ENCODE data around the gene MAP2K3.

MAP2K3 gene

DNA sequence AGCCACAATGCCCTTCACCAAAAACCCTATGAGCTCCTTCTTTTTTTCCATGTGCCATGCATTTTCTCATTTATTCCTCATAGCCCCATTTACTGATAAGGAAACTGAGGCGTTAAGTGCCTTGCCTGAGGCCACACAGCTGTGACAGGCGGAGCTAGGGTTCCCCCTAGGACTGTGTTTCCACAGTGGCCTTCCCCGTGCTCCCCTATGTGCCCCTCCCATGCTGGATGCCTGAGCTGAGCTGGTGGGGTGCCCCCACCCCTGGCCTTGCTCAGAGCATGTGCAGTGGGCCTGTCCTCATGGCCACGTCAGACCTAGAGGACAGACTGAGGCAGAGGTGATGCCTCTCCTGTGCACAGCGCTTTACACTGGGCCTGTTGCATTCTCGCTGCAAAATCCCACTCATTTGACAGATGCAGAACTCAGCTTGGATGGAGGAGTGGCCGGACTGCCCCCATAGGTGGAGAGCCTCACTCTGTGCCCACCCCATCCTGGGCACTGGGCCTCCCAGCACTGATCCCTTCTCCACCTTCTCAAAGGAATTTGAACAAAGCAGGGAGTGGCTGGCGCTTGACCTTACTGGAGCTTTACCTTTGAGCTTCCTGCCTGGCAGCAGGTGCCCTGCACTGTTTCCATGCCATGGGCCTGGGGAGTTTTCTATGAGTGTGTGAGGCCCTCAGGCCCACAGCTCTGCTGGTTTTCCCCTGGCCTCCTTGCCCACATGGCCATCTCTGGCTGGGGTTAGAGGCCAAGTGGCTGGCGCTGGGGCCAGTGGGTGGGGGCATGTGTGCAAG lies 2.6 kb downstream of the MAP2K3 start:
- H3K27me3 ChIP-seq (ENCODE audit: insufficient read depth, low read depth) = no peaks in the 10 kb centered on the region
- no peak overlapping the region for H3K4me3 ChIP-seq (IDR thresholded peaks at IDR 0.05; ENCODE audit: insufficient read depth, low read depth, low read length)
- TF ChIP-seq, protein P1, sequence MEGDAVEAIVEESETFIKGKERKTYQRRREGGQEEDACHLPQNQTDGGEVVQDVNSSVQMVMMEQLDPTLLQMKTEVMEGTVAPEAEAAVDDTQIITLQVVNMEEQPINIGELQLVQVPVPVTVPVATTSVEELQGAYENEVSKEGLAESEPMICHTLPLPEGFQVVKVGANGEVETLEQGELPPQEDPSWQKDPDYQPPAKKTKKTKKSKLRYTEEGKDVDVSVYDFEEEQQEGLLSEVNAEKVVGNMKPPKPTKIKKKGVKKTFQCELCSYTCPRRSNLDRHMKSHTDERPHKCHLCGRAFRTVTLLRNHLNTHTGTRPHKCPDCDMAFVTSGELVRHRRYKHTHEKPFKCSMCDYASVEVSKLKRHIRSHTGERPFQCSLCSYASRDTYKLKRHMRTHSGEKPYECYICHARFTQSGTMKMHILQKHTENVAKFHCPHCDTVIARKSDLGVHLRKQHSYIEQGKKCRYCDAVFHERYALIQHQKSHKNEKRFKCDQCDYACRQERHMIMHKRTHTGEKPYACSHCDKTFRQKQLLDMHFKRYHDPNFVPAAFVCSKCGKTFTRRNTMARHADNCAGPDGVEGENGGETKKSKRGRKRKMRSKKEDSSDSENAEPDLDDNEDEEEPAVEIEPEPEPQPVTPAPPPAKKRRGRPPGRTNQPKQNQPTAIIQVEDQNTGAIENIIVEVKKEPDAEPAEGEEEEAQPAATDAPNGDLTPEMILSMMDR (conservative IDR thresholded peaks at IDR 0.05; ENCODE audit: low read depth, low read length) = 0 out of 2 replicates have a peak, but pooled peaks have one; percentile 11
- no peaks in the 10 kb centered on the region for H3K36me3 ChIP-seq (ENCODE audit: insufficient read depth)
- peaks cover 20% of the 10 kb centered on the region for H3K4me1 ChIP-seq (ENCODE audit: low read depth, poor library complexity, severe bottlenecking)
- no peak overlapping the region for H2AFZ ChIP-seq (ENCODE audit: low read depth)
- H3K27ac ChIP-seq = peak overlapping the region; percentile 89
- H3K79me2 ChIP-seq (ENCODE audit: insufficient read depth, low read depth) = peaks cover 69% of the 10 kb centered on the region
- peak overlapping the region; percentile 83 for H3K9ac ChIP-seq
- peak overlapping the region; percentile 94 for H3K4me2 ChIP-seq
- H4K20me1 ChIP-seq (ENCODE audit: insufficient read depth) = no peaks in the 10 kb centered on the region

DNA sequence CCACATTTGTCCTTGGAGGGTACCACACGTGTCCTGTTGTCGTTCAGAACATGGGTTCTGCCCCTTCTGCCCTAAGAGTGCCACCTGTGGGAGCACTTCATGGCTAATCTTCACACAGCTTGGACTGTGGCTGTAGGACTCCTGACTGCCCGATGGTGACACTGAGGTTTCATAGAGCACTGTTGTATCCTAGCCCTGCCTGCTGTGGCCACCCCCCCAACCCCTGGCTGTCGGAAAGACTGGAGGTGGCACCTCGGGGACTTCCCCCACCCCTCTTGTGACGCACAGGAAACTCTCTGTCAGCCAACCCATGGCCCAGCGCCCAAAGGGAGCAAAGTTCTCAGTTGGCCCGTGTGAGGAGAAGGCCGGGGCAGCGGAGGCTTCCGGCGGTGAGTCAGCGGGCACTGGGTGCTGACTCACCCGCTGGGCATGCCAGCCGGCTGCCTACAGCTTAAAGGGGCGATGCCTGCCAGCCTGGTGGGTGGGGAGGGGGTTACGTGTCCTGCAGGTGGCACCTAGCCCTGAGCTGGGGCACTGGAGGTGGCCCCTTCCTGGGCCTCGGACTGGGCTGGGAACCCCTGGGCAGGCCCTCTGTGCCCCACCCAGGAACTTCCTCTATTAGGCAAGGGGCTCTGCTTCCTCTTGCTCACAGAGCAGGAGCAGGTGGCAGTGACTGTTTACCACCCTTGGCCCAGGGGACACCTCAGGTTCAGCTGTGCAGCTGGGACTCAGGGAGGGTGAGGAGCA lies 3.4 kb downstream of the MAP2K3 start:
- Histone ChIP-seq H3K27me3 (ENCODE audit: insufficient read depth, low read depth) (no peaks in the 10 kb centered on the region), H4K20me1 (ENCODE audit: insufficient read depth) (no peaks in the 10 kb centered on the region), H3K4me3 (IDR thresholded peaks at IDR 0.05; ENCODE audit: insufficient read depth, low read depth, low read length) (no peak overlapping the region), H3K4me2 (peak overlapping the region; percentile 94), H3K4me1 (ENCODE audit: low read depth, poor library complexity, severe bottlenecking) (peaks cover 20% of the 10 kb centered on the region), H3K27ac (peak overlapping the region; percentile 89), H3K9ac (peak overlapping the region; percentile 83), H2AFZ (ENCODE audit: low read depth) (no peak overlapping the region), H3K36me3 (ENCODE audit: insufficient read depth) (no peaks in the 10 kb centered on the region), H3K79me2 (ENCODE audit: insufficient read depth, low read depth) (peaks cover 77% of the 10 kb centered on the region)
- TF ChIP-seq, protein P1 (conservative IDR thresholded peaks at IDR 0.05; ENCODE audit: low read depth, low read length) = no peak

DNA sequence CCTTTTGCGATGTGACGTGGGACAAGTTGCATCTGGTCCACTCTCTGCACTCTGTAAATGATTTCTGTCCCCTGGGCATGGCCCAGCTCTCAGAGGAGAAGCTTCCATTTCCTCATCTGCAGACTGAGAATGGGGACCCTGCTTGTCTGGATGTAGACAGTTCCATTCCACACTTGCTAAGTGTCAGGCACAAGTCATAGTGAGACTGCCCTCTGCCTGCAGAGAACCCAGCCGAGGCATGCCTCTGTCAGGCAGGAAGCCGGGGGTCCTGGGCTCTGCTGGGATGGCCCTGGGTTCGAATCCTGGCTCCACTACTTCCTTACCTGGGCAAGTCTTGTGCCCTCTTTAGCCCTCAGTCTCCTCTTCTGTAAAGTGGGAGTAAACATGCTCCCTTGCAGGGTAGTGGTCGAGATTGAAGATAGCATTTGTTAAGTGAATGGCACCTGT lies 4.1 kb downstream of the MAP2K3 start:
- Histone ChIP-seq H3K27ac (peak overlapping the region; percentile 89), H2AFZ (ENCODE audit: low read depth) (no peak overlapping the region), H3K4me2 (peak overlapping the region; percentile 94), H3K36me3 (ENCODE audit: insufficient read depth) (no peaks in the 10 kb centered on the region), H3K79me2 (ENCODE audit: insufficient read depth, low read depth) (peaks cover 79% of the 10 kb centered on the region), H3K27me3 (ENCODE audit: insufficient read depth, low read depth) (no peaks in the 10 kb centered on the region), H3K4me3 (IDR thresholded peaks at IDR 0.05; ENCODE audit: insufficient read depth, low read depth, low read length) (no peak overlapping the region), H3K9ac (peak overlapping the region; percentile 83), H4K20me1 (ENCODE audit: insufficient read depth) (no peaks in the 10 kb centered on the region), H3K4me1 (ENCODE audit: low read depth, poor library complexity, severe bottlenecking) (peaks cover 20% of the 10 kb centered on the region)
- TF ChIP-seq, protein P1 (conservative IDR thresholded peaks at IDR 0.05; ENCODE audit: low read depth, low read length) = no peak

DNA sequence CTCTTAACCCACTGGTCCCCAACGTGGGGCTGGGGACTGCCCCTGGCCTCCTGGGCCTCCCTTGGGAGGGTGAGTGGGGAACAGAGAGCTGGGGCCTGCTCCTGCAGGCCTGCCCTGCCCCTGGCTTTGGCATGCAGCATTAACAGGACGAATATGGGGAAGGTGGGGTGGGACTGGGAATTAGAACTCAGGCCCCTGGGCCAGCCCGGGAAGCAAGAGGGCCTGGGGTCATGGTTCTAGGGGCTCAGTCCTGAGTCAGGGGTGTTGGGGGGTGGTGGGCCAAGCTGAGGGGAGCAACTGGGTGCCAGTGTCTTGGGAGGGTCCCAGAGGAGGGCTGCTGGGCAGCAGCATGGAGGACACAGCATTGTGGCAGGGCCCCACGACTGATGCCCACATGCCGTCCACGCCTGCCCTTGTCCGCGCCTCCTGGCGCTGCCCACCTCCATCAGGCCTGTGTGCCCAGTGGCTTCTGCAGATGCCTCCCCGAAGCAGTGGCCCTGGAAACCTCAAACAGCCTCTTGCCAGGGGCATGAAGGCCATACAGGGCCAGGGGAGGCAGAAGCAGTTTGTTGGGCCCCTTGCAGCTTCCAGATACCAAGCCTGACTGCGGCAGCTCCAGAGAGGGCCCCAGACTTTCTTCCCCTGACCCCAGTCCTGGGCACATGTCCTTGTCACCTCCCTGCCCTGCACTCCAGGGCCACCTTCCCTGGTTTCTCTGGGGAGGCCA lies 4.8 kb downstream of the MAP2K3 start:
- Histone ChIP-seq H3K27ac (no peak overlapping the region), H3K4me2 (no peak overlapping the region), H3K36me3 (ENCODE audit: insufficient read depth) (no peaks in the 10 kb centered on the region), H3K9ac (peak overlapping the region; percentile 83; the same call in 1 of the 2 replicates), H3K79me2 (ENCODE audit: insufficient read depth, low read depth) (peaks cover 79% of the 10 kb centered on the region), H3K4me1 (ENCODE audit: low read depth, poor library complexity, severe bottlenecking) (peaks cover 20% of the 10 kb centered on the region), H2AFZ (ENCODE audit: low read depth) (no peak overlapping the region), H3K4me3 (IDR thresholded peaks at IDR 0.05; ENCODE audit: insufficient read depth, low read depth, low read length) (no peak overlapping the region), H3K27me3 (ENCODE audit: insufficient read depth, low read depth) (no peaks in the 10 kb centered on the region), H4K20me1 (ENCODE audit: insufficient read depth) (no peaks in the 10 kb centered on the region)
- TF ChIP-seq, protein P1 (conservative IDR thresholded peaks at IDR 0.05; ENCODE audit: low read depth, low read length) = no peak

Measured in KMS-11 (cell line).